ENCODE measurements around the gene REM1. TPM values are rescaled to one million over a fixed set of nuclear protein-coding genes. Genes with fewer than 3 reads are reported as not detected.
A peak's percentile ranks its signal among the peaks of the same experiment; 100 is the strongest.
"Not testable (repeated sequence)": the region's sequence is repeated elsewhere in the genome, so short reads cannot be mapped to it uniquely, and the experiment has no call there.

REM1 gene, protein sequence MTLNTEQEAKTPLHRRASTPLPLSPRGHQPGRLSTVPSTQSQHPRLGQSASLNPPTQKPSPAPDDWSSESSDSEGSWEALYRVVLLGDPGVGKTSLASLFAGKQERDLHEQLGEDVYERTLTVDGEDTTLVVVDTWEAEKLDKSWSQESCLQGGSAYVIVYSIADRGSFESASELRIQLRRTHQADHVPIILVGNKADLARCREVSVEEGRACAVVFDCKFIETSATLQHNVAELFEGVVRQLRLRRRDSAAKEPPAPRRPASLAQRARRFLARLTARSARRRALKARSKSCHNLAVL
- total RNA-seq: 10 to 100 TPM; 13.6 to 13.9 TPM
- 10 to 100 TPM in 1 of 2 donors, 1 to 10 TPM in 1; 2.5 to 12.7 TPM for polyA plus RNA-seq
- long read RNA-seq, donor 1, transcript REM1-201 (5 exons, 1,665 nt): major isoform, 75 of 115 reads
- long read RNA-seq, donor 1, partial matches to known transcripts: 13 of 115 reads
- long read RNA-seq, donor 1, other reads (novel, unspliced or antisense): 27 of 115 reads
- long read RNA-seq, donor 2, transcript REM1-201 (5 exons, 1,665 nt): major isoform, 6 of 17 reads
- long read RNA-seq, donor 2, partial matches to known transcripts: 7 of 17 reads
- long read RNA-seq, donor 2, other reads (novel, unspliced or antisense): 4 of 17 reads

DNA sequence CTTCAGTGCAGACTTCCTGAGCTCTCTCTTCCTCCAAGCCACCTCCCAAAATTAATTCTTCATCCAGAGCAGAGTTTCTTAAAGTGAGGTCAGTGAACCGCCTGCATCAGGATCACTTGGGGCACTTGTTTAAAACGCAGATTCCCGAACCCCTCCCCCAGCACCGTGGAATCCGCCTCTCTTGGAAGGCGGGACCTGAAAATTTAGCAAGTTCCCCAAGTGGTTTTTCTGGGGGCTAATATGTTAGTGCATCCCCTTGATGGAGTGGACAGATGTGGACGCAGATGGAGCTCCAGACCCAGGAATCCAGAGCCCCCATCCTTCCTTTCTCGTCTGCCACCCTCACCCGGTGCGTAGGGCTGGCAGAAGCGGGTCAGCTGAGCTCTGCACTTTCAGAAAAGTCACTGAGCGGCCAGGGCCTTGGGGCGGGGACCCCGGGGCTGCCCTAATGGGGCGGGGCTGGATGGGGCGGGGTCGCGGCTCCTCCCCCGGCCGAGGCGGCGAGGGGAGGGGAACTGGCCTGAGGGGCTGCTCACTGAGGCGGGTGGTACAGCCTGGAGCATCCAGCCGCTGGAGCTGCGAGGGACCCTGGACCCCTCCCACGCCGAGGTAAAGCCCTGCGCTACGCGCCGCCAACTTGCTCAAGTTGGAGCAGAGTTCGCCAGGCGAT lies at the start of gene REM1, which contains the start of gene DEFB124:
REM1 (plus strand) TSS at position 531 of the 670 bp plus-strand sequence. CDS start 1,158 bp downstream, outside the sequence.
DEFB124 (minus strand) TSS at position 370 of the 670 bp plus-strand sequence. CDS start 2,114 bp downstream, outside the sequence.
- 0 to 1% methylated on average over 31 to 33 of the region's 33 CpGs for WGBS, 2 donors

DNA sequence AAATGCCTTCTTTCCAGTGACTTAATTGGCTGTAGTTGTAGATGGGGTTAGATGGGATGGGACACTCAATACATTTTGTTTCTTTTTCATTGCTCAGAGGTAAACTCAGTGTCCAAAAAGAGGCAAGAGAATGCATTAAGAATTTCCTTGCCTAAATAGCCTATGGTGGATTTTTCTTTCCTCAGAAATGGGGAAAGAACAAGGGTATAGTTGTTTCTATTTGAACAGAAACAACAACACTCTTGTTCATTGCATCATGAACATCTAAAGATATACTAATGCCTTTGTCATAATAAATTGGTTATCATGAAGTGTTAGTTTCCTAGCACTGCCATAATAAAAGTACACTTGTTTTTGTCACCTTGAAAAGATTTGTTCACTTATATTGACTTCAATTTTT lies 49.3 kb upstream of the REM1 start:
- DNase-seq: no peak
- no peak for ATAC-seq (ENCODE audit: low FRiP score)
- no peak overlapping the region for H3K4me3 ChIP-seq (ENCODE audit: low read length in 2 of 2)
- H3K27ac ChIP-seq (ENCODE audit: low read depth in 1 of 2, low read length in 2 of 2): no peak overlapping the region
- intact Hi-C loops (cut with DNase I): no loop called here
- H3K9me3 ChIP-seq (ENCODE audit: control insufficient read depth, low read length): no peaks in the 10 kb centered on the region
- H3K4me1 ChIP-seq (ENCODE audit: control insufficient read depth in 1 of 2, insufficient read depth in 2 of 2, low read length in 2 of 2): no peaks in the 10 kb centered on the region
- H3K36me3 ChIP-seq (ENCODE audit: control insufficient read depth in 1 of 2, insufficient read depth in 2 of 2, low read length in 1 of 2): no peaks in the 10 kb centered on the region
- peaks cover 0 to 3% of the 10 kb centered on the region in 2 donors for H3K27me3 ChIP-seq (ENCODE audit: control insufficient read depth in 1 of 2, insufficient read depth in 2 of 2, low read length in 1 of 2)

More for the DNA sequence above, at the start of gene REM1, which contains the start of gene DEFB124:
- no peaks in the 10 kb centered on the region for H3K36me3 ChIP-seq (ENCODE audit: control insufficient read depth in 1 of 2, insufficient read depth in 2 of 2, low read length in 1 of 2)
- no peaks in the 10 kb centered on the region for H3K9me3 ChIP-seq (ENCODE audit: control insufficient read depth, low read length)
- no peaks in the 10 kb centered on the region for H3K4me1 ChIP-seq (ENCODE audit: control insufficient read depth in 1 of 2, insufficient read depth in 2 of 2, low read length in 2 of 2)
- peak within 1 kb of the TSS; percentile 42 to 56 for H3K4me3 ChIP-seq (ENCODE audit: low read length in 2 of 2)
- ATAC-seq (ENCODE audit: low FRiP score) (peak; percentile 94), DNase-seq (peak; percentile 76 to 91)
- peak within 1 kb of the TSS in 1 of 2 donors; percentile 49 for H3K27ac ChIP-seq (ENCODE audit: low read depth in 1 of 2, low read length in 2 of 2)
- H3K27me3 ChIP-seq (ENCODE audit: control insufficient read depth in 1 of 2, insufficient read depth in 2 of 2, low read length in 1 of 2): no peaks in the 10 kb centered on the region
- intact Hi-C loops (cut with DNase I): no loop called here

DNA sequence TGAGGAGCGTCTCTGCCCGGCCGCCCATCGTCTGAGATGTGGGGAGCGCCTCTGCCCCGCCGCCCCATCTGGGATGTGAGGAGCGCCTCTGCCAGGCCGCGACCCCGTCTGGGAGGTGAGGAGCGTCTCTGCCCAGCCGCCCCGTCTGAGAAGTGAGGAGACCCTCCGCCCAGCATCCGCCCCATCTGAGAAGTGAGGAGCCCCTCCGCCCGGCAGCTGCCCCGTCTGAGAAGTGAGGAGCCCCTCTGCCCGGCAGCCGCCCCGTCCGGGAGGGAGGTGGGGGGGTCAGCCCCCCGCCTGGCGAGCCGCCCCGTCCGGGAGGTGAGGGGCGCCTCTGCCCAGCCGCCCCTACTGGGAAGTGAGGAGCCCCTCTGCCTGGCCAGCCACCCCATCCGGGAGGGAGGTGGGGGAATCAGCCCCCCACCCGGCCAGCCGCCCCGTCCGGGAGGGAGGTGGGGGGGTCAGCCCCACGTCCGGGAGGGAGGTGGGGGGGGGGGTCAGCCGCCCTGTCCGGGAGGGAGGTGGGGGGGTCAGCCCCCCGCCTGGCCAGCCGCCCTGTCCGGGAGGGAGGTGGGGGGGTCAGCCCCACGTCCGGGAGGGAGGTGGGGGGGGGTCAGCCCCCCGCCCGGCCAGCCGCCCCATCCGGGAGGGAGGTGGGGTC lies 48.1 kb upstream of the REM1 start:
- H3K9me3 ChIP-seq (ENCODE audit: control insufficient read depth, low read length); H3K27me3 ChIP-seq (ENCODE audit: control insufficient read depth in 1 of 2, insufficient read depth in 2 of 2, low read length in 1 of 2); H3K4me3 ChIP-seq (ENCODE audit: low read length in 2 of 2); ATAC-seq (ENCODE audit: low FRiP score); H3K36me3 ChIP-seq (ENCODE audit: control insufficient read depth in 1 of 2, insufficient read depth in 2 of 2, low read length in 1 of 2); DNase-seq; H3K4me1 ChIP-seq (ENCODE audit: control insufficient read depth in 1 of 2, insufficient read depth in 2 of 2, low read length in 2 of 2); H3K27ac ChIP-seq (ENCODE audit: low read depth in 1 of 2, low read length in 2 of 2); intact Hi-C loops (cut with DNase I): not testable (repeated sequence)
- WGBS, 2 donors: 90 to 100% methylated on average over 2 to 48 of the region's 48 CpGs

DNA sequence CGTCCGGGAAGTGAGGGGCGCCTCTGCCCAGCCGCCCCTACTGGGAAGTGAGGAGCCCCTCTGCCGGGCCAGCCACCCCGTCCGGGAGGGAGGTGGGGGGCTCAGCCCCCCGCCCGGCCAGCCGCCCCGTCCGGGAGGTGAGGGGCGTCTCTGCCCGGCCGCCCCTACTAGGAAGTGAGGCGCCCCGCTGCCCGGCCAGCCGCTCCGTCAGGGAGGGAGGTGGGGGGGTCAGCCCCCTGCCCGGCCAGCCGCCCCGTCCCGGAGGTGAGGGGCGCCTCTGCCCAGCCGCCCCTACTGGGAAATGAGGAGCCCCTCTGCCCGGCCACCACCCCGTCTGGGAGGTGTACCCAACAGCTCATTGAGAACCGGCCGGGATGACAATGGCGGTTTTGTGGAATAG lies 47.5 kb upstream of the REM1 start:
- H3K9me3 ChIP-seq (ENCODE audit: control insufficient read depth, low read length); H3K36me3 ChIP-seq (ENCODE audit: control insufficient read depth in 1 of 2, insufficient read depth in 2 of 2, low read length in 1 of 2); H3K4me1 ChIP-seq (ENCODE audit: control insufficient read depth in 1 of 2, insufficient read depth in 2 of 2, low read length in 2 of 2); DNase-seq; intact Hi-C loops (cut with DNase I); H3K27me3 ChIP-seq (ENCODE audit: control insufficient read depth in 1 of 2, insufficient read depth in 2 of 2, low read length in 1 of 2); H3K4me3 ChIP-seq (ENCODE audit: low read length in 2 of 2); ATAC-seq (ENCODE audit: low FRiP score); H3K27ac ChIP-seq (ENCODE audit: low read depth in 1 of 2, low read length in 2 of 2): not testable (repeated sequence)
- WGBS, 2 donors: 95 to 98% methylated on average over 20 to 31 of the region's 31 CpGs

DNA sequence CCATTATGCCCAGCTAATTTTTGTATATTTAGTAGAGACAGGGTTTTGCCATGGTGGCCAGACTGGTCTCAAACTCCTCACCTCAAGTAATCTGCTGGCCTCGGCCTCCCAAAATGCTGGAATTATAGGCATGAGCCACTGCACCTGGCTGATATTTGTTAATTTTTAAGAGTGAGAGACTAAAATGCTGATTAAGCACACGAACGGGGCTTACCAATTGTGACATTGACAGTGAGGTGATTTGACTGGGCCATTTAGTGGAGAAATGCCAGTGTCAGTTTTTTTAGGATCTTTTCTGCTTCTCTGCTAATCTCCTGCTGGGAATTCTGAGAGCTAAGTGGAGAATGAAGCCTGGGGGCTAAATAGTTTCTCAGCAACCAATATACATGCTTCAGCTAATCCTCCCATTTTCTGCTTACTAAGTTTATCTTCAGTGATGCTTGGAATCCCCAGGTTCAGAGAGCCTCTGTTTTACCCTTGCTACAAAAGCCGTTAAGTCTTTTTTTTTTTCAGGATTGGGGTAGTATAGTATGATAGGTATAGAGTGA lies 44.4 kb upstream of the REM1 start:
- no peaks in the 10 kb centered on the region for H3K36me3 ChIP-seq (ENCODE audit: control insufficient read depth in 1 of 2, insufficient read depth in 2 of 2, low read length in 1 of 2)
- H3K4me1 ChIP-seq (ENCODE audit: control insufficient read depth in 1 of 2, insufficient read depth in 2 of 2, low read length in 2 of 2): no peaks in the 10 kb centered on the region
- DNase-seq (no peak), ATAC-seq (ENCODE audit: low FRiP score) (no peak)
- no peak overlapping the region for H3K4me3 ChIP-seq (ENCODE audit: low read length in 2 of 2)
- 58 to 62% methylated on average over 4 of the region's 4 CpGs for WGBS, 2 donors
- H3K27me3 ChIP-seq (ENCODE audit: control insufficient read depth in 1 of 2, insufficient read depth in 2 of 2, low read length in 1 of 2): peaks cover 0 to 1% of the 10 kb centered on the region in 2 donors
- no peak overlapping the region for H3K27ac ChIP-seq (ENCODE audit: low read depth in 1 of 2, low read length in 2 of 2)
- H3K9me3 ChIP-seq (ENCODE audit: control insufficient read depth, low read length): no peaks in the 10 kb centered on the region
- intact Hi-C loops (cut with DNase I): no loop called here

DNA sequence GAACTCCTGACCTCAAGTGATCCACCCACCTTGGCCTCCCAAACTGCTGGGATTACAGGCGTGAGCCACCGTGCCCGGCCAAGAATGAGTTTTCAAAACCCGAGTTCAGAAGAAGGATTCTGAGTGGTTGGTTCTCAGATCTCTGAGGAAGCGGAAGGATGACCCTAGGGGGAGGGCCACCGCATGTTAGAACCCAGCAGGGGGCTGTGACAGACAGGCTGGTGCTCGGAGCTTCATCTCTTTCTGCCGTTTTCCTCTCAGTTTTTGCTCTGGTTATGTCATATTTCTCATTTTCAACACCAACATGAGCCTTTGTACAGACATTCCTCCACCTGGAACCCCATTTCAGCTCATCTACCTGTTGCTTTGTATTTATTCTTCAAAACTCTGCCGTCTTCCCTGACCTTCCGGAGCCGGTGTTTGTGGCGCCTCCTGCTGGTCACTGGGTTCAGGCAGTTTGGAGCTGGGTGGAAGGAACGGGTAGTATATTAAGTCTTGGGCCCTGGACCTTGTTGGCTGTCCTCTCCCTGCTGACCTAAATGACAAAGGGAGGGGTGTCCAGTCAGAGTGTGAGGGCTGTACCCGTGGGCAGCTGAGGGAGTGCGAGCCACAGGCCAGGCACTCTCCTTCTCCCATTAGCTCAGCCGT lies 35.0 kb upstream of the REM1 start, which contains the start of gene DEFB123:
DEFB123 (plus strand) TSS at position 621 of the 648 bp plus-strand sequence. CDS start 67 bp downstream, outside the sequence.
- intact Hi-C loops (cut with DNase I): no loop called here
- no peak for DNase-seq
- H3K4me3 ChIP-seq (ENCODE audit: low read length in 2 of 2): no peak within 1 kb of the TSS
- no peak within 1 kb of the TSS for H3K27ac ChIP-seq (ENCODE audit: low read depth in 1 of 2, low read length in 2 of 2)
- no peak for ATAC-seq (ENCODE audit: low FRiP score)
- H3K4me1 ChIP-seq (ENCODE audit: control insufficient read depth in 1 of 2, insufficient read depth in 2 of 2, low read length in 2 of 2): no peaks in the 10 kb centered on the region
- no peaks in the 10 kb centered on the region for H3K9me3 ChIP-seq (ENCODE audit: control insufficient read depth, low read length)
- no peaks in the 10 kb centered on the region for H3K27me3 ChIP-seq (ENCODE audit: control insufficient read depth in 1 of 2, insufficient read depth in 2 of 2, low read length in 1 of 2)
- no peaks in the 10 kb centered on the region for H3K36me3 ChIP-seq (ENCODE audit: control insufficient read depth in 1 of 2, insufficient read depth in 2 of 2, low read length in 1 of 2)
- 76 to 77% methylated on average over 16 of the region's 16 CpGs for WGBS, 2 donors

DNA sequence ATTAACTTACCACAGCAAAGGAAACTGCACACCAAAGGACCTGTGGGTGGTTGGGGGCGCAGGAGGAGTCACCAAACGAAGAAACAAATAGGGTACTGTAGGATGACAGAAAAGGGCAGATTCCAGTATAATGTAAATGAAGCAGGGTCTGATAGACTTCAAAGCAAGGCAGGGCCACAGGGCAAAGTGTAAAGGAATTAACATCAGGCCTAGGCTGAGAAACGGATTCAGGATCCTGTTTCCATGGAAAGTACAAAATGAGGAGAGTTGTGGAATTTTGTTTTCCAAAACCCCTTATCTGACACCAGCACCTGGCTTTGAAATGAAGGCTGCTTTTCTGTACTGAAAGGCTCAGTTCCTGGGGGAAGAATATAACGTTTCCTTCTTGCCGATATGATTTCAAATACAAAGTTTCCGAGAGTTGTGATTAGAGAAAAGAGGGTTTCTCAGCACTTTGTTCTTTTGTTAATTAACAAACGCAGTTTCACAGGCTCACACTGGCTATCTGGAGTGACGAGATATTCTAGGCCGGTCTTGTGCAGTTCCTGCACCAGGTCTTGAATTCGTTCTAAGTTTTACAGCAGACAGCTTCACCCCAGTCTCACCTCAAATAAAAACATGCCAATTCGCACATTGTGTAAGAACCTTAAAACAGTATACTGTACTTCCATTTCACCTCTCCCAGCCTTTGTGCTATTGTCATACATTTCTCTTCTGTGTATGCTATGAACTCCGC lies 28.8 kb upstream of the REM1 start:
- ATAC-seq (ENCODE audit: low FRiP score) (no peak), DNase-seq (no peak)
- H3K27me3 ChIP-seq (ENCODE audit: control insufficient read depth in 1 of 2, insufficient read depth in 2 of 2, low read length in 1 of 2): no peaks in the 10 kb centered on the region
- intact Hi-C loops (cut with DNase I): no loop called here
- WGBS, 2 donors: 72 to 75% methylated on average over 12 of the region's 12 CpGs
- H3K4me1 ChIP-seq (ENCODE audit: control insufficient read depth in 1 of 2, insufficient read depth in 2 of 2, low read length in 2 of 2): no peaks in the 10 kb centered on the region
- H3K4me3 ChIP-seq (ENCODE audit: low read length in 2 of 2): no peak overlapping the region
- H3K9me3 ChIP-seq (ENCODE audit: control insufficient read depth, low read length): no peaks in the 10 kb centered on the region
- no peaks in the 10 kb centered on the region for H3K36me3 ChIP-seq (ENCODE audit: control insufficient read depth in 1 of 2, insufficient read depth in 2 of 2, low read length in 1 of 2)
- H3K27ac ChIP-seq (ENCODE audit: low read depth in 1 of 2, low read length in 2 of 2): no peak overlapping the region
